Pons (tissue), 1 donor: ENCODE results near the gene TADA2B.

Source experiments
- DNase-seq: peaks from one replicate; pipeline ENCODE4 v3.0.0-alpha.2; 2016; ENCODE audit warnings: low spot score

The TADA2B gene

DNA sequence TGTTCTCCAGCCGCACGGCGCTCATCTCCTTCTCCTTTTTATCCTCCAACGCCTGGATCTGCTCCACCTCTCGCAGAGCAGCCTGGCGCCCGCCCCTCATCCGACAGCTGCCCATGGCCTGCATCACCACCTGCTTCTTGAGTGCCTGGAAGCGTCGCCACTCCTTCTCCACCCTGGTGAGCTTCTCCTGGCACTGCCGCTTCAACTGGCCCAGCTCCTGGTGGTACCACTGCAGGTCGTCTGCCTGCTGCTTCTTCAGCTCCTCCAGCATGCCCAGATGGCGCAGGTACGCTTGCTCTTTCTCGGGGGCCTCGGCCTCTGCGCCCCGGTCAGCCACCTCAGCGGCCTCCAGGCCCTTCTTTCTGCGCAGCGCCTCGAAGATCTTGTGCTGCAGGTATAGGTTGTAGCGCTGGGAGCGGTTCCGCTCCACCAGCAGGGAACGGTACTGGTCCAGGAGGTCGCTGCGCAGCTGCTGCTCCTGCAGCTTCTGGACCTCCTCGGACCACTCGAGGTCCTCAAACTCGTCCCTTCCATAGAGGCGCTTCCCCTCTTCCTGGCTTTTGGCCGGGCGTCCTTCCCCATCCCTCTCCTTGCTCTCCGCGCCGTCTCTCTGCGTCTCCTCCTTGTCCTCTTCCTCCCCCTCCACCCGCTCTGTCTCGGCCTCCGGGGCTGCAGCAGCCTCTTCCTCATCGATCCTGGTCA is 1.2 kb upstream of the TADA2B start:
- DNase-seq = no peak

DNA sequence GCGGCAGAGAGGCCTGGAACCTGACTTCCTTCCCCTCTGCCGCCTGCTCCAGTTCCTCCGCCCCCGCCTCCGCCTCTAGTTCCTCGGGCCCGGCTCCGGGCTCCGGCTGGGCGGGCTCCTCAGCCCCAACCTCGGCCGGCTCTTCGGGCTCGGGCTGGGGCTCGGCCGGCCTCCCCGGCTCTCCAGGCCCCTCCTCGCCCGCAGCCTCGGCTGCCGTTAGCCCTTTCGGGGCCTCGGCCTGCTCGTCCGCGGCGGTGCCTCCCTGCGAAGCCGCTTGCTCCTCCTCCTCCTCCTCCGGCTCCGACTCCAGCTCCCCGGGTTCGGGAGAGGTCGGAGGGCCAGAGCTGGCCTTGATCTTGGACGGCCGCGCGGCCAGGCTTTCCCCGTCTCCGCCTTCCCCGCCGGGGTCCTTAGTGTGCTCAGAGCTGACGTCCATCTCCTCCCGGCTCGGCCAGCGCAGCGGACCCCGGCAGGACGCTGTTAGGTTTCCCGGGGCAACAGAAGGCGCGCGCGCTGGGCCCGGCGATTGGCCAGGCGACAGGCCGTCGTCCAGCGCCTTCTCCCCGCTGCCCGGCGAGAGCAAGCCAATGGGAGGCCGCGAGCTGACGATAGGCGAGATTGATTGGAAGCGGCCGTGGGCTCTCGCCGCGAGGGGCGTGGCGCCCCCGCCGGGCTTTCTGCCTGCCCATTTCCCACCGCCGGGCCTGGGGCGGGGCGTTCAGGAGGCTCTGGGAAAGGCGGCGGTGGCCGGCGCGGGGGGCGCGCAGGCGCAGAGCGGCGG is 479 bp upstream of the TADA2B start:
- peak; percentile 97 for DNase-seq

DNA sequence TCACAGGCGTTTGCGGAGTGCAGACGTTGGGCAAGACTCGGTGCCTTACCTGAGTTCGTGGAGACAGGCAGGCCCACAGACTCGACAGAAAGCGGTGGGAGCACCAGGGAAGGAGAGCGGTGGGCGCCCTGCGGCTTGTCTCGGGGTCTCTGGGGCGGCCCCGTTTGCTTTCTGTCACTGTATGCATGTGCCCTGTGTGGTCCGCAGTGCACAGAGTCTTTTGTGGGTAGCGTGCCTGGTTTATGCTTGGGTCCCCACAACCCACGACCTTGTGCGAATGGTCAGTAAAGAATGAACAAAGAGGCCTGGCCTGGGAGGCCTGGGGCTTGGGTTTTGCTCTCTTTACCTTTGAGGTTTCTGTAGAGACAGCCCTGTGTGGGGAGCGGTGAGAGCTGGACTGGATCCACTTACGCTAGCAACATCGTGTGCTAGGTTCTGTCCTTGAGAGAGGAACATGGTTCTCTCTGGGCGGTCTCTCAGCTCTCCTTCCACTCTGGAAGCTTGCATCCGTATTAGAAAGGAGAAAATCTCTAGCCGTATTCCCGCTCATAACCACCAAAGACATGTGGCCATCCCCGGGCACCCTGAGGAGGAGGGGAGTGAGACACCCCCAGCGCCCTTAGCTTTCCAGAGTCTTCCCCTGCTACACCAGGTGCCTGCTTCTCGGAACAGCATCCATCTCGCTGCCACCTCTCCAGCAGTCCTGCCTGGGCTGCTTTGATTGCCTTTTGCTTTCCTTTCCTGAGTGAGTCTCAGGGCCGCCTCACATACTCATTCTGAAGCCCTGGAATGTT is 1.2 kb downstream of the TADA2B start:
- no peak for DNase-seq

DNA sequence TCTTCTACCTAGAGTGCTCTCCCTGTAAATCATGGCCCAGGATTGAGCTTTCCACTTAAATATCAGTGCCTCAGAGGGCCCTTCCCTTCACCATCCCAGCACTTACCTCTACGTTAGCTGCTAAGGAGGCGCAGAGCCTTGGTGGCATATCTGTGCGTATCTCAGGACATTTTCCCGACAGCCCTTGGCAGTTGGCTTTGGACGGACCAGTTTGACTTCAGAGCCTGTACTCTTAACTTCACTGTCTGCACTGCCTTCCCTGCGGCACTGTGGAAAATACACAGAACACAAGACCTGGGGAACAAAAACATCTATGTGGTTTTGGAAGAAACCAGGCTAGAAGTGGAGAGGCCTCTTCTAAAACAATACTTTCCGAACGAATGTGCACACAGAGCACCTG is 2.4 kb downstream of the TADA2B start:
- no peak for DNase-seq

DNA sequence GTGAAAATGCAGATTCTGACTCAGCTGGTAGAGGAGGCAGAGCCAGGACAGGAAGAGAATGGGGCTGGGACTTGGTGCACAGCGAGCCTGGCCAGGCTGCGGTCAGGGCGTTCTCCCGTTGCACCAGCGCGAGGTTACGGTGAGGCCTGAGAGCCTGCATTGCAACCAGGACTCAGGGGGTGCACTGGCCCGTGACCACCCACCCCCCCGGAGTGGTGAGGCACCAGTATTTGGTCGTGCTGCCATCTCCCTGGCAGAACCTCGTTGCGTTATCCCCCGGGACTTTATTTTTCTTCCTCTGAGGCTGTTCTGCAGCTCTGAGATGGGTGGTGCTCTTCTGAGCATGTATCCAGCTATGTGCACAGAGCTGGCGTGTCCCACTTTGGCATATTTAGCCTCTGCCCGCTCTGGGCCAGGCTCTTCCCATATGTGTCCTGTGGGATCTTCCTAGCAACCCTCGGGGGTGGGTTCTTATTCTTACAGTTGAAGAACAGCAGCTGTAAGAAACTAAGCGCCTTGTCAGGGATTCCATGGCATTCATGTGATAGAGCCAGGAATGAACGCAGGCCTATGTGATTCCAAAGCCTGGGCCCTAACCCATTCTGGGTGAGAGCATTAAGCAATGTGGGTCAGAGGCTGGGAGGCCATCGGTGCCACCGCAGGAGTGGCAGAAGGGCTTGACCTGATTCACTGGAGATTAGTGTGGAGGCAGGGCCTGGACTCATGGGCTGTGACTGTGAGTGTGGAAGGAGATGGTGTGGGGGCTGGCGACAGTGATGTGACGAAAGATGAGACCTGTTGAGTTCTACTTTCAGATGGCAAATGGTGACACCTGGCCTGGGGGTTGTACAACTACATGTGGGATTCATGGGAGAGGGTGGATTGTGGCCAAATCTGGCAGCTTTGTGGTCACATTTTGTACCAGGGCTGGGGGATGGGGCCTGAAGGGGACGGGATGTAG is 3.1 kb downstream of the TADA2B start:
- no peak for DNase-seq

DNA sequence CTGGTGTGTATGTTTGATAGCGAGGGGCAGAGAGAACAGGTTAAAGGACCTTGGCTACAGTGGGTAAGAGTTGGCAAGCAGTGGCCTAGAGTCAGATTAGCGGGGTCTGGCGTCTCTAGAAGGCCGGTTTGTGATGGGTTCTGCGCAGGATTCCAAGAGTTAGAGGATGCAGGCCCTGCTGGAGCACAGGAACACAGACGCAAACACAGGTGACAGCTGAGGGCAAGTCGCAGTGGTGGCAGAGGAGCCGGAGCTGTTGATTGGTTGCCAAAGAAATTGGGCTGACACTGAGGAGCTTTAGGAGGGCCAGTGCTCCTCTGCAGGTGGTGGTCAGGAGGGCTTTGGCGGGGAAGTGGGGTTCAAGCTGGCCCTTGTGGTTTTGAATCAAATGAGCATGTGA is 3.8 kb downstream of the TADA2B start:
- DNase-seq = no peak

DNA sequence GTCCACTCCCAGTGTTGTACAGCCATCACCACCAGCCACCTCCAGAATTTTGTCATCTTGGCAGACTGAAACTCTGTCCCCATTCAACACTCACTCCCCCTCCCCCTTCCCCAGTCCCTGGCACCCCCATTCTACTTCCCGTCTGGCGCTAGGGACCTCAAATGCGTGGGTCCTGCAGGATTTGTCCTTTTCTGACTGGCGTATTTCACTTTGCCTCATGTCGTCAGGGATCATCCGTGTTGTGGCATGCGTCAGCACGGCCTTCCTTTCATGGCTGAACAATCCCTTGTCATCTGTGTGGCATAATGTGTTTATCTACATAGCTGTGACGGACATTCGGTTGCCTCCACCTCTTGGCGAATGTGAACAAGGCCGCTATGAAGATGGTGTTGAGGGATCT is 5.5 kb downstream of the TADA2B start:
- no peak for DNase-seq

DNA sequence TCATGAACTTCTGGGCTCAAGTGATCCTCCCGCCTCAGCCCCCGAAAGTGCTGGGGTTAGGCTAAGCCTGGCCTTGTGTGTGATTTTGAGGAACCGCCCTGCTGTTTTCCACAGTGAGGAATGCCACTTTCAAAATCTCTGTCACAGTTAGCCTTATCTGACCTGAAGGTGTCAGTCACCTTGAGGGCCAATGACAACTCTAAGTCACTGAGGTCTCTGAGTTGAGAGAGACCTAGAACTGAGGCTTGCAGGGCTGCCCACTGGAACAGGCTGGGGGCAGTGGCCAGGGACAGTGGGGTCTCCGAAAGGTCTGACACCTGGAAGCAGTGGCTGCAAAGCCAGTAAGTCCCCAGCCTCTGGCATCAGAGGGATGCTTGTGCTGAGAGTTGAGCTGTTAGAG is 6.1 kb downstream of the TADA2B start:
- no peak for DNase-seq

DNA sequence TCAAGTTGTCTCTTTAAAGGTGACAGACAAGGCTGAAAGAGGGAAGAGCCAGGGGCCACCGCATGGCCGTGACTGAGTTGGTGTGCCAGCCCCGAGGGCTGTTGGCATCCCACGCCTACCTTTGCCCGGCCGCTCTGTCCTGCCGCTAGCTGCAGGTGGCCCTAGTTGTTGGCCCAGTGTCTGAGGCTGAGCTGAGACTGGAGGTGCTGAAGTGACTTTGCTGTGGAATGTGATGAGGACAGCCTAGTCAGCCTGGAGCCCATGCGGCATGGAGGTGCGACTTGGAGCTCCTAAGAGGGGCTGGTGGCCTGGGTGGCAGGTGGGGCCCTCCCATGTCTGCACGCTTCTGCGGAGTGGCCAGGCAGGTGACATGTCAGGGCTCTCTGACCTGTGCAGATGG is 6.6 kb downstream of the TADA2B start:
- no peak for DNase-seq

DNA sequence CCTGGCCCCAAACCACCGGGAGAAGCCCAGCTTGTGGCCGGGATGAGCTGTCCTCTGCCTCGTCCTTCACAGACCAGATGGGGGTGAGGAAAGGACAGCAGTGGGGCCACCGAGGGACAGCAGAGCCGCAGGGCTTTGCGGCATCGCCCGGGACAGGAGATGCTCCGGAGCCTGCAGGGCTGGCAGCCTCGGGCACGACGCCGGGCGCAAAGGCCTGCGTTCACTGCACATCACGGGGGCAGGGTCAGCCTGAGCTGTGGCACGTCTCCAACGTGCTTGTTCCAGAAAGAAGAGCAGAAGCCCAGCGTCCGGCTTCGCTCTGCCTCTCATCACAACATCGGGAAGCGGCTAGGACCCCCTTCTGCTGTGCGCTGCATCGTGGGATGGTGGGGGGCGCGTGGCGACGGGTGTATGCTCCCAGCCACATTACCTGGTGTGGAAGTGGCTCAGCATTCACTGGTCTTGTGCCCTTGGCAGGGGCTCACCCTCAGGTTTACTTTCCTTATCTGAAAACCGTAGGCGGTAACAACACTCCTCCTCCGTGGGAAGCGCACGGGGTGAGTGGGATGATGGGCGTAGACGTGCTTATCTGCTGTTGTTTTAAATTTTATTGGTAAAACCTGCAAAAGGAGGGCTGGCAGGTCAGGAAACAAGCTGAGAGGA is 7.4 kb downstream of the TADA2B start:
- no peak for DNase-seq

DNA sequence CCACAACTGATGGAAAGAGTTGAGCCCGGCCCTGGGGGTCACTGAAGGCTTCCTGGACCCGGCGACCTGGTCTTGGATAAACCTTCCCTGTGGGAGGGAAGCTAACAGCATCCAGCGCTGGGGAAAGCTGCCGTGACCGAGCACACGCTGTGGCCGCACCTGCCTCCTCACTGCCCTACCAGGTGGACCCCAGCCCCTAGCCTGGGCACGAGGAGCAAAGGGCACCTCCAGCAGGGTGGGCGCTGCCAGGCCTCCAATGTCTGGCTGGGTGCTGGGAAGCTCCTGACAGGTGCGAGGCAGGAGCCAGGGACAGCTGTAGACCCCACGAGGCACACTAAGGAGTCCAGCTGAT is 7.9 kb downstream of the TADA2B start:
- no peak for DNase-seq

DNA sequence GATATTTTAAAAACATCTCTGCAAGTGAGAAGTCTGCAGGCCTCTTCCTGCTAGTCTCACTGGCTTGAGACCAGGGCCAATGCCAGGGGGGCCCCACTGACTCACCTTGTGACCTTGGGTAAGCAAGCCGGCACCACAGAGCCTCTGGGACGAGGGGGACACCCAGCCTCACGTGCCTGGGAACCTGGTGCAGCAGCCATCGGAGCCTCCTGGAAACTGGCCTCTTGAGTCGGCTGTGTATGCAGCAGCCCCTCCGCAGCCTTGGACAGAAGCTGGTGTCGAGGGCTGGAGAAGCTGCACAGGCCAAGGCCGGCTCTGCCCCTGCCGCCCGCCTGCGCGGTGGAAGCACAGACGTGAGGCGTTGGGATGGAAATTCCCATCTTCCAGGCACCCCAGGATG is 8.7 kb downstream of the TADA2B start:
- DNase-seq = no peak

DNA sequence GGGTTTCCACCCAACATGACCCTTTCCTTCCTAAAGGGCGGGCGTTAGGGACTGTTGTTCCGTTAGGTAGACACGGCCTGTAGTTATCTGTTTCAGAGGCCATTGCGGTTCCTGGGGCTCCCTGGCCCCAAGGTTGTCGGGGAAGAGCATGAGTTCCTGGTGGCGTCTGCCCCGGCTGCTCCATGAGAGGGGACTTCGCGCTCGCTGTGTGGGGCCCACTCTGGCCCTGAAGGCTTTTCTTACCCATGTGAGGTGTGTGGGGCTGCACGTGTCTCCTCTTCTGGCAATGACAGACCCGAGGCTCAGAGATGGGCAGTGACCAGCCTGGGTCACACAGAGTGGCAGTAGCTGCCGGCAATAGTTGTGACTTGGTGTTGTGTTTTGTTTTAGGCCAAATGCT is 9.1 kb downstream of the TADA2B start:
- no peak for DNase-seq

DNA sequence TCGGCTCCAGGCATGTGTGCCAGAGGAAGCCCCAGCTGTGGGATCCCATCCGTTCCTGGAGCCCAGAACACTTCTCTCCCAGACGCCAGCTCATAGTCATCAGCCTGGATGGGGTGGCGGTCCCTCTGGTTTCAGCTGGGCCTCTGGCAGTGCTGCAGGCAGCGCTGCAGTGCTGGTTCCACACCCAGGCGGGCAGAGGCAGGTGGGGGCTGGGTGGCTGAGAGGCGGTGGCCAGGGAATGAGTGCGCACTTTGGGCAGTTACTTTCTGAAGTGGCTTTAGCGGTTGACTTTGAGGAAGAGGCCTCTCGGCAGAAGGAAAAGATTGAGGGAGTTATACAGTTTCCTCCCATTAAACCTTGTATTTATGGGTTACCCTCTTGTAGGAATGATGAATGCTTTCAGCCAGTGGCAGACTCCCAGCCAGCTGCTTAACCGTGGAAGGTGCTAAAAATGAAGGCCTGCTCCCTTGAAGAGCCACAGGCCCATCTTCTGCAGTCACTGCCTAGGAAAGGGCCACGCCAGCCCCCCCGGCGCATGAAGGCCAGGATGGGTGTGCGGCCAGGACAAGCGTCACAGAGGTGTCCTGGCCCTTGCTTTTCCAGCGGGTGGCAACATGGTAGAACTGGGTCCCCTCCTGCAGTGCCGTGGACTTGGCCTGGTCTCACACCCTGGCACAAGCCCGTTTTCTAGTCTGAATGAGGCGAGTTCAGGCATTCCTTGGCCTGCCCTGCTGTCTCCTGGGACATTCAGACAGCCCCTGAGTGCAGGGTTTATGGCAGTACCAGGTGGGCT is 9.9 kb downstream of the TADA2B start:
- DNase-seq = no peak

DNA sequence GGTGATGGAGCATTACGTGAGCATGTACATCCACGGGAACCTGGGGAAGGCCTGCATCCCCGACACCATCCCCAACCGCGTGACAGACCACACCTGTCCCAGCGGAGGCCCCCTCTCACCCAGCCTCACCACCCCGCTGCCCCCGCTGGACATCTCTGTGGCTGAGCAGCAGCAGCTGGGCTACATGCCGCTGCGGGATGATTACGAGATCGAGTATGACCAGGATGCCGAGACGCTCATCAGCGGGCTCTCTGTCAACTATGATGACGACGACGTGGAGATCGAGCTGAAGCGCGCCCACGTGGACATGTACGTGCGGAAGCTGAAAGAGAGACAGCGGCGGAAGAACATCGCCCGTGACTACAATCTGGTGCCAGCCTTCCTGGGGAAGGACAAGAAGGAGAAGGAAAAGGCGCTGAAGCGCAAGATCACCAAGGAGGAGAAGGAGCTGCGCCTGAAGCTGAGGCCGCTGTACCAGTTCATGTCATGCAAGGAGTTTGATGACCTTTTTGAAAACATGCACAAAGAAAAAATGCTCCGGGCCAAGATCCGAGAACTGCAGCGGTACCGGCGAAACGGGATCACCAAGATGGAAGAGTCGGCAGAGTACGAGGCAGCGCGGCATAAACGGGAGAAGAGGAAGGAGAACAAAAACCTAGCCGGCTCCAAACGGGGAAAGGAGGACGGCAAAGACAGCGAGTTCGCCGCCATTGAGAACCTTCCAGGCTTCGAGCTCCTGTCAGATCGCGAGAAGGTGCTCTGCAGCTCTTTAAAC is 11.1 kb downstream of the TADA2B start:
- no peak for DNase-seq

DNA sequence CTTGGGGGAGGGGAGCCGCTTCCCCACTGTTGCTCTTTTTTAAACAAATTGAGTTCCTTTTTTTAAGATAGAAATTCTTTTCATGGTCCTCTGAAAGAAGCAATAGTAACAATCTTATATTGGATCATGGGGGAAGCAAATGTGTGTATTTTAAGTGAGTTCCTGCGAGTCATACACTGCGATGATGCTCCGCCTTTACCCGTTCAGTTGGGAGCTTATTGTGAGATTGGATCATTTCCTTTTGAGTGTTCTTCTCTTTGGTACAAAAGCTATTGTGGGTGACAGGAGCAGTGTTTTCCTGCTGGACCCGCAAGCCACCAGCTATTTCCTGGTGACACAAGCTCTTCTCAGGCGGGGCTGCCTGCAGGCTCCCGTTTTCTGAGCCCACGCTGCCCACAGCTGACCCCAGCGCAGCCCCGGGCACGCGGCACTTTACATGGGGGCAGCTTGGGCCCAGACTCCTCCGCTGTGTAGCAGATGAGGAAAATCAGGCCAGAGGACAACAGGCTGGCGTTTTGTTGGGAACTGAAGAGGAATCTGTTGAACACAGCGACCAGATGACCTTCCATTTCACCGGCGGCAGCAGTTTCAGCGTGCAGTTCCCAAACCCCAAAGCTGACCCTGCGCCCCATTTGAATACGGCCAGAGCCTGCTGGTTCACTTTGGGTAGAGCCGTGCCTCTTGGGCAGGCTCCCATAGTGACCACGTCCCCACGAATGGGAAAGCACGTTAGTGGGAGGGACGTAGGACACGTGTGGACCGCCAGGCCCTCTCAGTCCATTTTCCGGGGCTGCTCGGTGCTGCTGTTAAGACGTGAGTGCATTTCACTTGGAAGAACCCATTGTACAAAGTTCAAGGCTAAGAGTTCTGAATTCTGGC is 12.2 kb downstream of the TADA2B start:
- no peak for DNase-seq

DNA sequence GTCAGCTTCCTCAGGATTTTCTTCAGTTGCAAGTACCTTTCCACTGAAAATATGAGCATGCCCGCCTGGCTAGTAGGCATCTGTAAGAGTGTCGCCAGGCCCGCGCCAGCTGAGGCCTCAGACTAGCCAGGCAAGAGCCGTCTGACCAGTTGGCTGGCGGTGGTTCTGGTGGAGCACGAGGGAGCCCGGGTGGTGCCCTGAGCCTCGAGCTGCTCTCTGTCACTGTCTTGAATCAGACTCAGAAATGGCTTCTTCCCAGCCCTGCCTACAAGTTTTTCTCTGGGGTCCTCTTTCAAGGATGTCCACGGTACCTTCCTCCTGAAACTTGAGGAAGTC is 12.8 kb downstream of the TADA2B start:
- DNase-seq = no peak

DNA sequence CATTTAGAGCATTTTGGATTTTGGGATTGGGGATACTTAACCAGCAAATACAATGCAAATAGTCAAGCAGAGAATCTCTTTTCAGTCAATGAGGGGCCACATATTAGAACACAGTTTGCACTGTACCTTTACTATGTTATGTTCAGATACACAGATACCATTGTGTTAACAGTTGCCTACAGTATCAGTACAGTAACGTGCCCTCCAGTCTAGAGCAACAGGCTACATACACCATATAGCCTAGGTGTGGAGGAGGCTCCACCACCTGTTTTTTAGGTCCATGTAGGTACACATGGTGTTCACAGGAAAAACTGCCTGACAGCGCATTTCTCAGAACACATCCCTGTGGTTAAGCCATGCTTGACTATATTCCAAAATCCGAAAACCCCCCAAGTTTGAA is 15.6 kb downstream of the TADA2B start:
- DNase-seq = no peak

DNA sequence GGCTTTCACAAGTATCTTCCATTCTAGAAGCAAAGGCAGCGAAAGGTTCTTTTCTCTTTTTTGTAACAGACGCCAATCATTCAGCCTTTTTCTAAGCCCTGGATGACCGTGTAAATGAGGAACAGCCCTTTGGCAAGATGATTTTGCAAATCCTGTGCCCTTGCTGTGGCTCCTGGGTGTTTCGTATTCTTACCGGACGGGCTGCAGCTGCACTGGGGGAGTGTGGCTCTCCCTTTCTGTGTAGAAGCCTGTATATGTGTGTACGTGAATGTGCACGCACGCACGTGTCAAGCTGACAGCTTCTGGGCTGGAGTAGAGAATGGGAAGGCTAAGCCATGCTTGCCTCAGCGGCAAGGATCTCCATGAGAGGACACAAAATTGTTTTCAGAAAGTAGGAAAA is 16.5 kb downstream of the TADA2B start:
- DNase-seq = no peak
